ENCODE data around the gene ENTHD1. TPM values are rescaled to one million over a fixed set of nuclear protein-coding genes. Genes with fewer than 3 reads are reported as not detected.

Gene ENTHD1
- total and polyA plus RNA-seq, 4 donors: 0.12 TPM; not detected in 3

GRCh38 chr22:39700565-39700964 is 193.0 kb downstream of the ENTHD1 start:
- ATAC-seq (ENCODE audit: low FRiP score) (no peak), DNase-seq (no peak)
- intact Hi-C loops (cut with DNase I): no loop called here
- 70 to 71% methylated on average over 7 of the region's 7 CpGs for WGBS, 2 donors
- Histone ChIP-seq H3K4me1 (ENCODE audit: control insufficient read depth in 1 of 2, insufficient read depth in 2 of 2, low read length in 2 of 2) (no peaks in the 10 kb centered on the region), H3K27ac (ENCODE audit: low read depth in 1 of 2, low read length in 2 of 2) (no peak overlapping the region), H3K4me3 (ENCODE audit: low read length in 2 of 2) (no peak overlapping the region), H3K27me3 (ENCODE audit: control insufficient read depth in 1 of 2, insufficient read depth in 2 of 2, low read length in 1 of 2) (no peaks in the 10 kb centered on the region), H3K9me3 (ENCODE audit: control insufficient read depth, low read length) (no peaks in the 10 kb centered on the region), H3K36me3 (ENCODE audit: control insufficient read depth in 1 of 2, insufficient read depth in 2 of 2, low read length in 1 of 2) (no peaks in the 10 kb centered on the region)

GRCh38 chr22:39699631-39700360 is 193.8 kb downstream of the ENTHD1 start:
- Histone ChIP-seq H3K4me3 (ENCODE audit: low read length in 2 of 2) (no peak overlapping the region), H3K27me3 (ENCODE audit: control insufficient read depth in 1 of 2, insufficient read depth in 2 of 2, low read length in 1 of 2) (no peaks in the 10 kb centered on the region), H3K36me3 (ENCODE audit: control insufficient read depth in 1 of 2, insufficient read depth in 2 of 2, low read length in 1 of 2) (no peaks in the 10 kb centered on the region), H3K4me1 (ENCODE audit: control insufficient read depth in 1 of 2, insufficient read depth in 2 of 2, low read length in 2 of 2) (no peaks in the 10 kb centered on the region), H3K9me3 (ENCODE audit: control insufficient read depth, low read length) (no peaks in the 10 kb centered on the region), H3K27ac (ENCODE audit: low read depth in 1 of 2, low read length in 2 of 2) (no peak overlapping the region)
- ATAC-seq (ENCODE audit: low FRiP score): no peak
- WGBS, 2 donors: 73 to 74% methylated on average over 19 of the region's 19 CpGs
- intact Hi-C loops (cut with DNase I): no loop called here
- no peak for DNase-seq

GRCh38 chr22:39697790-39698430 is 195.7 kb downstream of the ENTHD1 start:
- intact Hi-C loops (cut with DNase I): no loop called here

GRCh38 chr22:39693943-39694500 is 199.5 kb downstream of the ENTHD1 start:
- Histone ChIP-seq H3K27ac (ENCODE audit: low read depth in 1 of 2, low read length in 2 of 2) (no peak overlapping the region), H3K36me3 (ENCODE audit: control insufficient read depth in 1 of 2, insufficient read depth in 2 of 2, low read length in 1 of 2) (no peaks in the 10 kb centered on the region), H3K4me1 (ENCODE audit: control insufficient read depth in 1 of 2, insufficient read depth in 2 of 2, low read length in 2 of 2) (no peaks in the 10 kb centered on the region), H3K9me3 (ENCODE audit: control insufficient read depth, low read length) (no peaks in the 10 kb centered on the region), H3K27me3 (ENCODE audit: control insufficient read depth in 1 of 2, insufficient read depth in 2 of 2, low read length in 1 of 2) (no peaks in the 10 kb centered on the region), H3K4me3 (ENCODE audit: low read length in 2 of 2) (no peak overlapping the region)
- intact Hi-C loops (cut with DNase I): no loop called here
- ATAC-seq (ENCODE audit: low FRiP score) (no peak), DNase-seq (no peak)
- WGBS, 2 donors: 51 to 54% methylated on average over 13 to 14 of the region's 14 CpGs

More at GRCh38 chr22:39697790-39698430, 195.7 kb downstream of the ENTHD1 start:
- H3K9me3 ChIP-seq (ENCODE audit: control insufficient read depth, low read length): no peaks in the 10 kb centered on the region
- DNase-seq (no peak), ATAC-seq (ENCODE audit: low FRiP score) (no peak)
- H3K27ac ChIP-seq (ENCODE audit: low read depth in 1 of 2, low read length in 2 of 2): no peak overlapping the region
- H3K4me1 ChIP-seq (ENCODE audit: control insufficient read depth in 1 of 2, insufficient read depth in 2 of 2, low read length in 2 of 2): no peaks in the 10 kb centered on the region
- no peaks in the 10 kb centered on the region for H3K36me3 ChIP-seq (ENCODE audit: control insufficient read depth in 1 of 2, insufficient read depth in 2 of 2, low read length in 1 of 2)
- no peaks in the 10 kb centered on the region for H3K27me3 ChIP-seq (ENCODE audit: control insufficient read depth in 1 of 2, insufficient read depth in 2 of 2, low read length in 1 of 2)
- WGBS, 2 donors: 43 to 51% methylated on average over 14 of the region's 14 CpGs
- H3K4me3 ChIP-seq (ENCODE audit: low read length in 2 of 2): no peak overlapping the region

Other genes starting within 250 kb of the ENTHD1 start
- 1 to 10 TPM; 2.0 to 3.6 TPM for gene GRAP2, start 7.3 kb upstream of the ENTHD1 start, total RNA-seq
- gene GRAP2, start 7.3 kb upstream of the ENTHD1 start, polyA plus RNA-seq: under 1 TPM in 1 of 2 donors, not detected in 1; 0.05 TPM
- gene TMA7B, start 66.6 kb upstream of the ENTHD1 start, total RNA-seq: under 1 TPM; 0.39 to 0.42 TPM
- not detected for gene TMA7B, start 66.6 kb upstream of the ENTHD1 start, polyA plus RNA-seq
- under 1 TPM; 0.15 to 0.84 TPM for gene FAM83F, start 101.2 kb upstream of the ENTHD1 start, total RNA-seq
- gene FAM83F, start 101.2 kb upstream of the ENTHD1 start, polyA plus RNA-seq: under 1 TPM in 1 of 2 donors, not detected in 1; 0.88 TPM

Measured in aorta (tissue), 5 donors.